ENCODE measurements around the gene TARS2.

GRCh38 chr1:150530491-150531159, 43.4 kb downstream of the TARS2 start:
- TF ChIP-seq POLR2AphosphoS5 (IDR thresholded peaks at IDR 0.05; ENCODE audit: borderline replicate concordance, low read depth, low read length) (no peak), EZH2 (IDR thresholded peaks at IDR 0.05) (no peak), FOXP2 (optimal IDR thresholded peaks at IDR 0.05; ENCODE audit: control extremely low read depth, extremely low read length, insufficient read depth) (no peak)

Data from SK-N-MC (cell line).